K562 (cell line): ENCODE results near the gene SPATA25. TPM values are rescaled to one million over a fixed set of nuclear protein-coding genes. Genes with fewer than 3 reads are reported as not detected.

Source experiments
- ARID3B ChIP-seq: fragments of 250-450 bp; sonication (Bioruptor Pico); IDR thresholded peaks from 2 replicates; pipeline ENCODE4 v1.4.0; 2020; ENCODE audit warnings: borderline replicate concordance
- ATF7 ChIP-seq: fragments of 450-650 bp; IDR thresholded peaks from 2 replicates; pipeline ENCODE4 v1.7.1; 2014; ENCODE audit warnings: mild to moderate bottlenecking, moderate library complexity
- CREM ChIP-seq: IDR thresholded peaks from 2 replicates; pipeline ENCODE4 v1.6.1; 2014; ENCODE audit warnings: antibody characterized with exemption, low read depth
- ETS2 ChIP-seq: IDR thresholded peaks from 2 replicates; pipeline ENCODE4 v1.6.1; 2016; ENCODE audit warnings: borderline replicate concordance, missing genetic modification characterization, mild to moderate bottlenecking, moderate library complexity, missing compliant biosample characterization; ENCODE audit not compliant: poor library complexity, severe bottlenecking
- FOXA3 ChIP-seq, 2 experiments: fragments of 450-650 bp in 1 of 2; sonication (generic) in 1 of 2; formaldehyde crosslinking; IDR thresholded peaks in 1 of 2; conservative IDR thresholded peaks in 1 of 2; 2 replicates each; pipeline versions ENCODE4 v1.4.0 to v1.8.0; 2020 to 2022; ENCODE audit warnings: mild to moderate bottlenecking in 2 of 2, missing genetic modification reagents in 1 of 2
- FOXP4 ChIP-seq: sonication (generic); formaldehyde crosslinking; IDR thresholded peaks from 2 replicates; pipeline ENCODE4 v1.8.0; 2022; ENCODE audit warnings: mild to moderate bottlenecking, missing genetic modification reagents, borderline replicate concordance
- HNRNPLL ChIP-seq: fragments of 200-400 bp; formaldehyde crosslinking; IDR thresholded peaks from 2 replicates; pipeline ENCODE4 v1.6.1; 2017; ENCODE audit warnings: low read length, low read depth, mild to moderate bottlenecking; ENCODE audit not compliant: poor library complexity, severe bottlenecking
- NCOA1 ChIP-seq: fragments of 450-650 bp; IDR thresholded peaks from 2 replicates; pipeline ENCODE4 v1.6.1; 2016; ENCODE audit warnings: low read depth
- PYGO2 ChIP-seq: fragments of 450-650 bp; IDR thresholded peaks from 2 replicates; pipeline ENCODE4 v1.6.1; 2016; ENCODE audit warnings: mild to moderate bottlenecking, missing genetic modification characterization, moderate library complexity, missing compliant biosample characterization
- RREB1 ChIP-seq: fragments of 250-450 bp; sonication (Bioruptor Pico); IDR thresholded peaks from 2 replicates; pipeline ENCODE4 v1.4.0; 2020
- SMAD2 ChIP-seq: fragments of 150-350 bp; IDR thresholded peaks from 2 replicates; pipeline ENCODE4 v1.6.1; 2014; ENCODE audit warnings: low read depth, mild to moderate bottlenecking, low read length
- ZMIZ1 ChIP-seq, 2 experiments: fragments of 150-350 bp in 1 of 2; IDR thresholded peaks; 2 replicates each; pipeline ENCODE4 v1.6.1; 2012 to 2016; ENCODE audit warnings: low read depth in 2 of 2, low read length in 2 of 2, mild to moderate bottlenecking in 1 of 2, moderate library complexity in 1 of 2
- ZNF12 ChIP-seq: sonication (generic); formaldehyde crosslinking; IDR thresholded peaks from 2 replicates; pipeline ENCODE4 v1.4.0; 2020; ENCODE audit warnings: mild to moderate bottlenecking, missing genetic modification reagents
- polyA plus RNA-seq, 8 experiments: library from polyadenylated mRNA; depleted of rRNA in 4 of 8; stranded (reverse) in 5 of 8; unstranded in 3 of 8; fragments of >200 nt; fragmentation: Nextera tagmentation in 2 of 8; fragmentation: Illumina TruSeq in 1 of 8; extraction: Ambion mirVana in 2 of 8; extraction: Trizol in 1 of 8; gene quantifications; 2 replicates each; pipeline versions ENCODE4 v1.2.1 to v1.2.3, GENCODE V29; 2011 to 2014; ENCODE audit warnings: inconsistent platforms in 1 of 8, missing spikeins in 1 of 8
- total RNA-seq, 7 experiments: library from RNA; depleted of rRNA in 6 of 7; stranded (reverse); fragments of >200 nt in 6 of 7; fragmentation: Illumina TruSeq in 2 of 7; extraction: Trizol in 2 of 7; gene quantifications; 2 replicates each; pipeline versions ENCODE4 v1.2.1 to v1.2.3, GENCODE V29; 2011 to 2021; ENCODE audit warnings: low replicate concordance in 1 of 7

The SPATA25 gene
- total and polyA plus RNA-seq, 9 of the 15 experiments (the other 6 are each of a cell fraction or from before 2014, with no cell fraction given) = 0.21 to 0.95 (median 0.53) TPM; not detected in 3

- TF ChIP-seq ZMIZ1 (IDR thresholded peaks at IDR 0.05; ENCODE audit: low read depth in 2 of 2, low read length in 2 of 2) (peak in 1 of 2 experiments; percentile 94; a peak in 1 of 4 replicates), ATF7 (no peak), RREB1 (CRISPR knock-in tag) (no peak), SMAD2 (no peak), PYGO2 (no peak), HNRNPLL (peak; percentile 14), CREM (peak; percentile 82), ETS2 (tag) (no peak), NCOA1 (peak; percentile 75), ZNF12 (CRISPR knock-in tag) (no peak), ARID3B (CRISPR knock-in tag) (no peak), FOXA3 (CRISPR knock-in tag; conservative IDR thresholded peaks at IDR 0.05 in 1 of 2, IDR thresholded peaks at IDR 0.05 in 1 of 2) (peak; percentile 65 to 83; a peak in 3 of 4 replicates), FOXP4 (CRISPR knock-in tag) (0 out of 2 replicates have a peak, but pooled peaks have one; percentile 53)
Measured at GRCh38 chr20:45935416-45936046, 48.1 kb upstream of the SPATA25 start (continued).
